ENCODE results near the gene SURF4. TPM values are rescaled to one million over a fixed set of nuclear protein-coding genes. Genes with fewer than 3 reads are reported as not detected.

SURF4 gene
- total RNA-seq, 1 experiment from 2014 or later: 214 TPM

DNA sequence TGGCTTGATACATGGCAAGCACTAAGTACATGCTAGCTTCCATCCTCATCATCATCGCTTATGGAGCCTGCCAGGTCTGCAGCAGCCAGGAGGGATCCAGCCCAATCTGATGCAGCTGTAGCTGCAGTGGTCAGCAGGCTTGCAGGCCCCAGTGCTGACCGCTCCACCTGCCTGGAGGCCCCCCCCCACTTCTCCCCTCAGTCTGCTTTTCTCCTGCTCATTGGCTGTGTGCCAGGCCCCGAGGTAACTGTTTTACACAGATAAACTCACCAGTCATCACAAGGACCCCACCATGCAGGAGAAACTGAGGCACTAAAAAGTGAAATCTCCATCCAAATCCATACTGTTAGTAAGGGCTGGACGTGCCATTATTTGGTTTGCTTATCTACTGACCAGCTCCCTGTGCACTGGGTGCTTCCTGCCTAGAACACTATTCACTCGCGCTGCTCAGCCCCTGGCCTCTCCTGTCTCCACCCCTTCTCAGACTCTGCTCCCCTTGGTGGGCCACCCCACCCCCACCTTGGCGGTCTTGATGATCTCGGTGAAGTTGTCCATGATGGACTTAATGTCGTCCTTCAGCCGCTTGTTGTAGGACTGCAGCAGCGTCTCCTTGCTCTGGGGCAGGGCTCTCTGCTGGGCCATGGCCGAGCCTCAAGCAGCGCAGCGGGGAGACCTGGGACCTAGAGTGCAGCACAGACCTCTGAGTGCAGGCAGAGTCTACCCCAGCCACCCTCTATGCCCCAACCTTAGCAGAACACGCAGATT is 29.7 kb downstream of the SURF4 start:
- TSS peak; percentile 10 for BruUV-seq (replicated peaks)

DNA sequence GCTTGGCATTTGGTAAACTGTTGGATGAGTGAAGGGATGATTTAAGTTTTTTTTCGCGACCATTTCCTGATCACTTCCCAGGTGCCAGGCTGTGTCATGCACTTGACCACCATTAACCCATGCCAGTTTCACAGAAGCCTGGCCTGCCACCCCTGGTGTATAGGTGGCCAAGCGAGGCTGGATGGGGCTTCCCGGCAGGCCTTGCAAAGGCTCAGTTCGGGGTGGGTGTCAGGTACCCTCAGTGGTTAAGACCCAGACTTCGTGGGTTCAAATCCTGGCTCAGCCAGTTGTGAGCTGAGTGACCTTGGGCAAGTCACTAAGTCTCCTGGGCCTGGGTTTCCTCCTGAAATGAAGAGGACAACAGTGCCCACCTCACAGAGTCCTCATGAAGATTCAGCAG is 30.3 kb downstream of the SURF4 start:
- TF ChIP-seq, protein P1, sequence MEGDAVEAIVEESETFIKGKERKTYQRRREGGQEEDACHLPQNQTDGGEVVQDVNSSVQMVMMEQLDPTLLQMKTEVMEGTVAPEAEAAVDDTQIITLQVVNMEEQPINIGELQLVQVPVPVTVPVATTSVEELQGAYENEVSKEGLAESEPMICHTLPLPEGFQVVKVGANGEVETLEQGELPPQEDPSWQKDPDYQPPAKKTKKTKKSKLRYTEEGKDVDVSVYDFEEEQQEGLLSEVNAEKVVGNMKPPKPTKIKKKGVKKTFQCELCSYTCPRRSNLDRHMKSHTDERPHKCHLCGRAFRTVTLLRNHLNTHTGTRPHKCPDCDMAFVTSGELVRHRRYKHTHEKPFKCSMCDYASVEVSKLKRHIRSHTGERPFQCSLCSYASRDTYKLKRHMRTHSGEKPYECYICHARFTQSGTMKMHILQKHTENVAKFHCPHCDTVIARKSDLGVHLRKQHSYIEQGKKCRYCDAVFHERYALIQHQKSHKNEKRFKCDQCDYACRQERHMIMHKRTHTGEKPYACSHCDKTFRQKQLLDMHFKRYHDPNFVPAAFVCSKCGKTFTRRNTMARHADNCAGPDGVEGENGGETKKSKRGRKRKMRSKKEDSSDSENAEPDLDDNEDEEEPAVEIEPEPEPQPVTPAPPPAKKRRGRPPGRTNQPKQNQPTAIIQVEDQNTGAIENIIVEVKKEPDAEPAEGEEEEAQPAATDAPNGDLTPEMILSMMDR (conservative IDR thresholded peaks at IDR 0.05; ENCODE audit: low read depth, low read length): no peak
- no peak for TF ChIP-seq EZH2 (IDR thresholded peaks at IDR 0.05; ENCODE audit: borderline replicate concordance, low read depth, low read length, poor library complexity, severe bottlenecking)
- no TSS peak for BruUV-seq (replicated peaks)
- intact Hi-C loops (cut with micrococcal nuclease; ENCODE audit: unreplicated experiment): no loop called here
- no peaks in the 10 kb centered on the region for H3K27me3 ChIP-seq (replicated peaks; ENCODE audit: insufficient read depth, low read depth, low read length, poor library complexity)
- H3K4me3 ChIP-seq (ENCODE audit: low read depth, low read length, poor library complexity, severe bottlenecking): no peak overlapping the region
- ChIA-PET POLR2A (ENCODE audit: low non-redundant PET) (no interaction called here), CTCF (no interaction called here)
- peaks cover 19% of the 10 kb centered on the region for H3K4me1 ChIP-seq (ENCODE audit: insufficient read depth, low read length, poor library complexity, severe bottlenecking)
- no peaks in the 10 kb centered on the region for H3K9me3 ChIP-seq (ENCODE audit: low read depth, low read length, poor library complexity, severe bottlenecking)
- peaks cover 75% of the 10 kb centered on the region for H3K36me3 ChIP-seq (ENCODE audit: insufficient read depth, low read length, poor library complexity, severe bottlenecking)
- H3K27ac ChIP-seq (ENCODE audit: low read depth, low read length, poor library complexity, severe bottlenecking): no peak overlapping the region
- no peak for DNase-seq (ENCODE audit: low spot score)

More for the DNA sequence above, 29.7 kb downstream of the SURF4 start:
- peaks cover 76% of the 10 kb centered on the region for H3K36me3 ChIP-seq (ENCODE audit: insufficient read depth, low read length, poor library complexity, severe bottlenecking)
- H3K9me3 ChIP-seq (ENCODE audit: low read depth, low read length, poor library complexity, severe bottlenecking): no peaks in the 10 kb centered on the region
- H3K4me1 ChIP-seq (ENCODE audit: insufficient read depth, low read length, poor library complexity, severe bottlenecking): peaks cover 19% of the 10 kb centered on the region
- CTCF ChIA-PET: no interaction called here
- no peaks in the 10 kb centered on the region for H3K27me3 ChIP-seq (replicated peaks; ENCODE audit: insufficient read depth, low read depth, low read length, poor library complexity)
- peak overlapping the region; percentile 85 for H3K27ac ChIP-seq (ENCODE audit: low read depth, low read length, poor library complexity, severe bottlenecking)
- TF ChIP-seq, protein P1 (conservative IDR thresholded peaks at IDR 0.05; ENCODE audit: low read depth, low read length): no peak
- TF ChIP-seq EZH2 (IDR thresholded peaks at IDR 0.05; ENCODE audit: borderline replicate concordance, low read depth, low read length, poor library complexity, severe bottlenecking): no peak
- intact Hi-C loops (cut with micrococcal nuclease; ENCODE audit: unreplicated experiment): no loop called here
- no peak for DNase-seq (ENCODE audit: low spot score)
- H3K4me3 ChIP-seq (ENCODE audit: low read depth, low read length, poor library complexity, severe bottlenecking): peak overlapping the region; percentile 98
- POLR2A ChIA-PET (ENCODE audit: low non-redundant PET): interaction anchor here (0.7 kb wide), 1 partner anchor 11 kb away, joined by 3 read pairs; no protein-coding TSS in a partner anchor

DNA sequence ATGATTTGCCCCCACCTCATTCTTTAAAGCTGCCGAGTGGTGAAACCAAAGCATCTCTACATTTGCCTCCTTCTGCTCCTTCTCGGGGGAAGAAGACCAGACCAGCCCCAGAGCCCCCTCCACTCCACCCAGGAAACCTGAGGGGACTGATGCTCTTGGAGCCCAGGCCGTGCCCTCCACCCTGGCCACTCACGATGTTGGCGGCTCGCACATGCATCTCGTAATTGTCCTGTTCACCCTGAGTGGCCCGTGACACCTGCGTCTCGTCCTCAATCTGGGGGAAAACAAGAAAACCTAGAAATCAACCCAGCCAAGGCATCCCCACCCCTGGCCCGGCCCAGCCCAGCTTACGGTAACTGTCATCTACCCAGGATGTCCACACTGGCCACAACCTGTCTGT is 30.9 kb downstream of the SURF4 start:
- Histone ChIP-seq H3K27ac (ENCODE audit: low read depth, low read length, poor library complexity, severe bottlenecking) (no peak overlapping the region), H3K4me3 (ENCODE audit: low read depth, low read length, poor library complexity, severe bottlenecking) (no peak overlapping the region), H3K36me3 (ENCODE audit: insufficient read depth, low read length, poor library complexity, severe bottlenecking) (peaks cover 74% of the 10 kb centered on the region), H3K27me3 (replicated peaks; ENCODE audit: insufficient read depth, low read depth, low read length, poor library complexity) (no peaks in the 10 kb centered on the region), H3K9me3 (ENCODE audit: low read depth, low read length, poor library complexity, severe bottlenecking) (no peaks in the 10 kb centered on the region), H3K4me1 (ENCODE audit: insufficient read depth, low read length, poor library complexity, severe bottlenecking) (peaks cover 16% of the 10 kb centered on the region)
- TF ChIP-seq, protein P1 (conservative IDR thresholded peaks at IDR 0.05; ENCODE audit: low read depth, low read length): no peak
- TF ChIP-seq EZH2 (IDR thresholded peaks at IDR 0.05; ENCODE audit: borderline replicate concordance, low read depth, low read length, poor library complexity, severe bottlenecking): no peak
- intact Hi-C loops (cut with micrococcal nuclease; ENCODE audit: unreplicated experiment): no loop called here
- ChIA-PET POLR2A (ENCODE audit: low non-redundant PET) (no interaction called here), CTCF (no interaction called here)
- BruUV-seq (replicated peaks): no TSS peak
- no peak for DNase-seq (ENCODE audit: low spot score)

Measured in A673 (cell line).